Activated B cell treated with CpG ODN at 0.5 μM for 24 hours (primary cell): ENCODE measurements around the gene F13A1. TPM values are rescaled to one million over a fixed set of nuclear protein-coding genes. Genes with fewer than 3 reads are reported as not detected.

ENCODE experiments used
- ATAC-seq: fragments of 200-7000 bp; cut with Tn5 transposase; one replicate; pipeline ENCODE4 v1.10.0; 2021; ENCODE audit warnings: low read depth, mild to moderate bottlenecking, moderate library complexity
- CTCF ChIA-PET: fragments of 350-600 bp; sonication (Branson Sonifier 250); formaldehyde crosslinking; loops from one replicate; lab custom pipeline; 2021; ENCODE audit warnings: antibody characterized with exemption; lab: Charles Lee
- POLR2A ChIA-PET: fragments of 350-600 bp; sonication (Branson Sonifier 250); formaldehyde crosslinking; loops from one replicate; lab custom pipeline; 2021; ENCODE audit warnings: antibody characterized with exemption; lab: Charles Lee
- DNase-seq: peaks from one replicate; pipeline ENCODE4 v3.0.0; 2022
- H3K27ac Mint-ChIP-seq: one replicate; pipeline ENCODE4 v1.8.0; 2020; ENCODE audit warnings: mixed read lengths
- H3K27me3 Mint-ChIP-seq: one replicate; pipeline ENCODE4 v1.8.0; 2021; ENCODE audit warnings: mixed read lengths
- H3K36me3 Mint-ChIP-seq: one replicate; pipeline ENCODE4 v1.8.0; 2021; ENCODE audit warnings: low read depth, mixed read lengths
- H3K4me1 Mint-ChIP-seq: one replicate; pipeline ENCODE4 v1.8.0; 2021; ENCODE audit warnings: mixed read lengths
- H3K4me3 Mint-ChIP-seq: one replicate; pipeline ENCODE4 v1.8.0; 2020; ENCODE audit warnings: mild to moderate bottlenecking, mixed read lengths
- H3K9me3 Mint-ChIP-seq: one replicate; pipeline ENCODE4 v1.8.0; 2020; ENCODE audit warnings: mixed read lengths
- CTCF ChIP-seq: fragments of 200-600 bp; IDR thresholded peaks from one replicate; pipeline ENCODE4 v1.8.0; 2022; ENCODE audit warnings: antibody characterized with exemption, mild to moderate bottlenecking
- intact Hi-C: fragments of 100-400 bp; cut with micrococcal nuclease; formaldehyde crosslinking; loops from one replicate; pipeline ENCODE4 v1.15.1; 2024
- total RNA-seq: library from RNA; stranded (reverse); gene quantifications from 2 replicates; pipeline ENCODE4 v1.2.3, GENCODE V29; 2022

F13A1 gene
- total RNA-seq, 1 donor from 2014 or later, result 0.75 TPM

GRCh38 chr6:6176586-6177228 is 143.8 kb downstream of the F13A1 start:
- CTCF ChIA-PET, result no interaction called here
- H3K27ac Mint-ChIP-seq, result no peak overlapping the region
- ATAC-seq (no peak), DNase-seq (no peak)
- H3K4me1 Mint-ChIP-seq, result no peaks in the 10 kb centered on the region
- TF ChIP-seq CTCF, result no peak
- no peaks in the 10 kb centered on the region for H3K9me3 Mint-ChIP-seq
- H3K4me3 Mint-ChIP-seq, result no peak overlapping the region
- no peaks in the 10 kb centered on the region for H3K36me3 Mint-ChIP-seq
- peaks cover 8% of the 10 kb centered on the region for H3K27me3 Mint-ChIP-seq
- intact Hi-C loops, result no loop called here
- POLR2A ChIA-PET, result no interaction called here

- H3K36me3 Mint-ChIP-seq, result no peaks in the 10 kb centered on the region
- no peaks in the 10 kb centered on the region for H3K4me1 Mint-ChIP-seq
- H3K9me3 Mint-ChIP-seq, result no peaks in the 10 kb centered on the region
Measured at GRCh38 chr6:6176127-6176526, 144.3 kb downstream of the F13A1 start.

GRCh38 chr6:6169141-6169540 is 151.3 kb downstream of the F13A1 start:
- Mint-ChIP-seq H3K4me3 (no peak overlapping the region), H3K27me3 (peaks cover 5% of the 10 kb centered on the region), H3K4me1 (no peaks in the 10 kb centered on the region), H3K9me3 (no peaks in the 10 kb centered on the region), H3K27ac (no peak overlapping the region), H3K36me3 (no peaks in the 10 kb centered on the region)
- DNase-seq (no peak), ATAC-seq (no peak)
- intact Hi-C loops, result no loop called here
- CTCF ChIA-PET, result no interaction called here
- POLR2A ChIA-PET, result no interaction called here
- no peak for TF ChIP-seq CTCF

More at GRCh38 chr6:6176127-6176526, 144.3 kb downstream of the F13A1 start:
- intact Hi-C loops, result no loop called here
- no peak for TF ChIP-seq CTCF
- Mint-ChIP-seq H3K4me3 (no peak overlapping the region), H3K27me3 (peaks cover 8% of the 10 kb centered on the region), H3K27ac (no peak overlapping the region)
- ChIA-PET POLR2A (no interaction called here), CTCF (no interaction called here)
- DNase-seq (no peak), ATAC-seq (no peak)

- no peak for ATAC-seq
- no peaks in the 10 kb centered on the region for H3K36me3 Mint-ChIP-seq
- H3K27me3 Mint-ChIP-seq, result peaks cover 5% of the 10 kb centered on the region
- TF ChIP-seq CTCF, result no peak
- no peaks in the 10 kb centered on the region for H3K9me3 Mint-ChIP-seq
- no peak overlapping the region for H3K27ac Mint-ChIP-seq
- CTCF ChIA-PET, result no interaction called here
- no peaks in the 10 kb centered on the region for H3K4me1 Mint-ChIP-seq
- H3K4me3 Mint-ChIP-seq, result no peak overlapping the region
- intact Hi-C loops, result no loop called here
- POLR2A ChIA-PET, result no interaction called here
- no peak for DNase-seq
Measured at GRCh38 chr6:6166064-6166463, 154.4 kb downstream of the F13A1 start.

GRCh38 chr6:6164367-6164766 is 156.1 kb downstream of the F13A1 start:
- H3K4me1 Mint-ChIP-seq, result no peaks in the 10 kb centered on the region
- no peak for TF ChIP-seq CTCF
- intact Hi-C loops, result no loop called here
- no peaks in the 10 kb centered on the region for H3K9me3 Mint-ChIP-seq
- POLR2A ChIA-PET, result no interaction called here
- CTCF ChIA-PET, result no interaction called here
- no peak overlapping the region for H3K27ac Mint-ChIP-seq
- ATAC-seq (no peak), DNase-seq (no peak)
- no peaks in the 10 kb centered on the region for H3K36me3 Mint-ChIP-seq
- H3K4me3 Mint-ChIP-seq, result no peak overlapping the region
- H3K27me3 Mint-ChIP-seq, result peaks cover 5% of the 10 kb centered on the region
